WTC11 (cell line): ENCODE measurements around the gene GPR152. TPM values are rescaled to one million over a fixed set of nuclear protein-coding genes. Genes with fewer than 3 reads are reported as not detected.

Source experiments
- ATAC-seq: fragments of 200-7000 bp; cut with Tn5 transposase; 2 replicates; pipeline ENCODE4 v1.10.0; 2021; ENCODE audit warnings: mild to moderate bottlenecking, moderate library complexity
- CTCF ChIA-PET: fragments of 300-600 bp; sonication (Branson Sonifier 250); formaldehyde crosslinking; loops from one replicate; lab custom pipeline; 2021; ENCODE audit warnings: antibody characterized with exemption; lab: Charles Lee
- POLR2A ChIA-PET: fragments of 350-600 bp; sonication (Branson Sonifier 250); formaldehyde crosslinking; loops from one replicate; lab custom pipeline; 2021; ENCODE audit warnings: antibody characterized with exemption; lab: Charles Lee
- DNase-seq: peaks from one replicate; pipeline ENCODE4 v3.0.0; 2021; ENCODE audit warnings: low spot score
- H3K27ac Mint-ChIP-seq: 2 replicates; pipeline ENCODE4 v1.8.0; 2021; ENCODE audit warnings: mixed read lengths
- H3K27me3 Mint-ChIP-seq: 2 replicates; pipeline ENCODE4 v1.8.0; 2021; ENCODE audit warnings: low read depth, mild to moderate bottlenecking, moderate library complexity, mixed read lengths
- H3K36me3 Mint-ChIP-seq: 2 replicates; pipeline ENCODE4 v1.8.0; 2021; ENCODE audit warnings: mixed read lengths
- H3K4me1 Mint-ChIP-seq: 2 replicates; pipeline ENCODE4 v1.8.0; 2022; ENCODE audit warnings: mixed read lengths
- H3K4me3 Mint-ChIP-seq: 2 replicates; pipeline ENCODE4 v1.8.0; 2021; ENCODE audit warnings: mild to moderate bottlenecking, moderate library complexity, mixed read lengths
- H3K9me3 Mint-ChIP-seq: 2 replicates; pipeline ENCODE4 v1.8.0; 2021; ENCODE audit warnings: mixed read lengths
- ATF2 ChIP-seq: sonication (generic); formaldehyde crosslinking; IDR thresholded peaks from 2 replicates; pipeline ENCODE4 v1.8.1; 2022; ENCODE audit warnings: low read depth, missing genetic modification reagents, borderline replicate concordance
- CREB1 ChIP-seq: sonication (generic); formaldehyde crosslinking; IDR thresholded peaks from 2 replicates; pipeline ENCODE4 v1.8.0; 2023; ENCODE audit warnings: mild to moderate bottlenecking, missing genetic modification reagents
- E2F4 ChIP-seq: sonication (generic); formaldehyde crosslinking; IDR thresholded peaks from 2 replicates; pipeline ENCODE4 v1.8.1; 2022; ENCODE audit warnings: low read depth, mild to moderate bottlenecking, moderate library complexity, missing genetic modification reagents, borderline replicate concordance
- EMX1 ChIP-seq: fragments of 250-450 bp; sonication (Bioruptor Pico); IDR thresholded peaks from 2 replicates; pipeline ENCODE4 v1.8.0; 2021; ENCODE audit warnings: mild to moderate bottlenecking
- ESRRA ChIP-seq: sonication (generic); formaldehyde crosslinking; IDR thresholded peaks from 2 replicates; pipeline ENCODE4 v1.8.1; 2022; ENCODE audit warnings: mild to moderate bottlenecking, missing genetic modification reagents, borderline replicate concordance
- FOXK1 ChIP-seq: sonication (generic); formaldehyde crosslinking; IDR thresholded peaks from 2 replicates; pipeline ENCODE4 v1.8.0; 2022; ENCODE audit warnings: mild to moderate bottlenecking, moderate library complexity, missing genetic modification reagents
- GRHL2 ChIP-seq: fragments of 250-450 bp; sonication (Bioruptor Pico); IDR thresholded peaks from 2 replicates; pipeline ENCODE4 v1.8.0; 2022; ENCODE audit warnings: mild to moderate bottlenecking, moderate library complexity; ENCODE audit not compliant: insufficient replicate concordance, severe bottlenecking
- HMGXB4 ChIP-seq: sonication (generic); formaldehyde crosslinking; IDR thresholded peaks from 2 replicates; pipeline ENCODE4 v1.8.1; 2023; ENCODE audit warnings: mild to moderate bottlenecking, moderate library complexity, missing genetic modification reagents
- NR2C2 ChIP-seq: sonication (generic); formaldehyde crosslinking; IDR thresholded peaks from 2 replicates; pipeline ENCODE4 v1.8.0; 2022; ENCODE audit warnings: mild to moderate bottlenecking, missing genetic modification reagents
- OVOL2 ChIP-seq: fragments of 250-450 bp; sonication (Bioruptor Pico); IDR thresholded peaks from 2 replicates; pipeline ENCODE4 v1.9.0; 2021; ENCODE audit warnings: mild to moderate bottlenecking, borderline replicate concordance
- SMAD4 ChIP-seq: sonication (generic); formaldehyde crosslinking; IDR thresholded peaks from 2 replicates; pipeline ENCODE4 v1.8.0; 2022; ENCODE audit warnings: mild to moderate bottlenecking, missing genetic modification reagents
- SOX15 ChIP-seq: fragments of 250-450 bp; sonication (Bioruptor Pico); IDR thresholded peaks from 2 replicates; pipeline ENCODE4 v1.9.0; 2021; ENCODE audit warnings: mild to moderate bottlenecking
- STAT6 ChIP-seq: sonication (generic); formaldehyde crosslinking; conservative IDR thresholded peaks from 2 replicates; pipeline ENCODE4 v1.8.1; 2023; ENCODE audit warnings: mild to moderate bottlenecking, low read depth, missing genetic modification reagents, moderate library complexity
- TCF7 ChIP-seq: sonication (generic); formaldehyde crosslinking; IDR thresholded peaks from 2 replicates; pipeline ENCODE4 v1.8.0; 2022; ENCODE audit warnings: mild to moderate bottlenecking, low read depth, missing genetic modification reagents, moderate library complexity
- TEAD4 ChIP-seq: sonication (generic); formaldehyde crosslinking; IDR thresholded peaks from 2 replicates; pipeline ENCODE4 v1.8.0; 2022; ENCODE audit warnings: mild to moderate bottlenecking, missing genetic modification reagents
- ZNF121 ChIP-seq: sonication (generic); formaldehyde crosslinking; IDR thresholded peaks from 2 replicates; pipeline ENCODE4 v1.8.0; 2023; ENCODE audit warnings: missing genetic modification reagents
- ZNF232 ChIP-seq: sonication (generic); formaldehyde crosslinking; IDR thresholded peaks from 2 replicates; pipeline ENCODE4 v1.8.0; 2022; ENCODE audit warnings: mild to moderate bottlenecking, missing genetic modification reagents
- ZNF423 ChIP-seq: fragments of 250-450 bp; sonication (Bioruptor Pico); IDR thresholded peaks from 2 replicates; pipeline ENCODE4 v2.1.2; 2022; ENCODE audit warnings: mild to moderate bottlenecking, moderate library complexity
- ZNF512 ChIP-seq: sonication (generic); formaldehyde crosslinking; IDR thresholded peaks from 2 replicates; pipeline ENCODE4 v1.8.1; 2022; ENCODE audit warnings: missing genetic modification reagents, borderline replicate concordance
- total RNA-seq: library from RNA; stranded (reverse); gene quantifications from 3 replicates; pipeline ENCODE4 v1.2.3, GENCODE V29; 2021

Gene GPR152
- total RNA-seq, 1 experiment from 2014 or later, result not detected

GRCh38 chr11:67420646-67421429 is 31.7 kb downstream of the GPR152 start (continued):
- TF ChIP-seq HMGXB4 (no peak), SOX15 (no peak), ESRRA (no peak), ATF2 (no peak), EMX1 (CRISPR knock-in tag) (no peak), SMAD4 (CRISPR knock-in tag) (no peak), OVOL2 (CRISPR knock-in tag) (no peak), FOXK1 (CRISPR knock-in tag) (peak; percentile 51; the same call in 1 of the 2 replicates), E2F4 (CRISPR knock-in tag) (no peak), ZNF512 (CRISPR knock-in tag) (no peak), ZNF232 (0 out of 2 replicates have a peak, but pooled peaks have one; percentile 63), GRHL2 (CRISPR knock-in tag) (no peak), TEAD4 (CRISPR knock-in tag) (no peak), NR2C2 (CRISPR knock-in tag) (no peak), CREB1 (no peak), TCF7 (CRISPR knock-in tag) (no peak; the same call in 1 of the 2 replicates), STAT6 (CRISPR knock-in tag) (no peak)

GRCh38 chr11:67420147-67420645 is 32.3 kb downstream of the GPR152 start:
- DNase-seq (no peak), ATAC-seq (no peak)
- no peak overlapping the region for H3K27ac Mint-ChIP-seq
- CTCF ChIA-PET, result interaction anchor here (0.8 to 4.1 kb wide), 8 partner anchors 18 to 209 kb away, joined by 3 to 45 read pairs (median 6); partner anchors contain the start of genes CLCF1, NUDT8, PPP1CA and TBC1D10C
- peaks cover 6% of the 10 kb centered on the region; the same call in 1 of the 2 replicates for H3K27me3 Mint-ChIP-seq
- H3K36me3 Mint-ChIP-seq, result no peaks in the 10 kb centered on the region
- peak overlapping the region; percentile 63 for H3K4me3 Mint-ChIP-seq
- H3K4me1 Mint-ChIP-seq, result peaks cover 19% of the 10 kb centered on the region
- POLR2A ChIA-PET, result interaction anchor here (0.8 to 2.5 kb wide), 6 partner anchors 8 to 49 kb away, joined by 3 to 11 read pairs (median 4); partner anchors contain the start of genes PPP1CA, RAD9A, RPS6KB2 and TMEM134
- H3K9me3 Mint-ChIP-seq, result no peaks in the 10 kb centered on the region
- TF ChIP-seq ZNF121 (CRISPR knock-in tag) (no peak), ZNF423 (peak; percentile 35; the same call in 1 of the 2 replicates)
- TF ChIP-seq, all 79 proteins: peak for 1
